ENCODE measurements around the gene XRCC3.

- TF ChIP-seq, protein P1, sequence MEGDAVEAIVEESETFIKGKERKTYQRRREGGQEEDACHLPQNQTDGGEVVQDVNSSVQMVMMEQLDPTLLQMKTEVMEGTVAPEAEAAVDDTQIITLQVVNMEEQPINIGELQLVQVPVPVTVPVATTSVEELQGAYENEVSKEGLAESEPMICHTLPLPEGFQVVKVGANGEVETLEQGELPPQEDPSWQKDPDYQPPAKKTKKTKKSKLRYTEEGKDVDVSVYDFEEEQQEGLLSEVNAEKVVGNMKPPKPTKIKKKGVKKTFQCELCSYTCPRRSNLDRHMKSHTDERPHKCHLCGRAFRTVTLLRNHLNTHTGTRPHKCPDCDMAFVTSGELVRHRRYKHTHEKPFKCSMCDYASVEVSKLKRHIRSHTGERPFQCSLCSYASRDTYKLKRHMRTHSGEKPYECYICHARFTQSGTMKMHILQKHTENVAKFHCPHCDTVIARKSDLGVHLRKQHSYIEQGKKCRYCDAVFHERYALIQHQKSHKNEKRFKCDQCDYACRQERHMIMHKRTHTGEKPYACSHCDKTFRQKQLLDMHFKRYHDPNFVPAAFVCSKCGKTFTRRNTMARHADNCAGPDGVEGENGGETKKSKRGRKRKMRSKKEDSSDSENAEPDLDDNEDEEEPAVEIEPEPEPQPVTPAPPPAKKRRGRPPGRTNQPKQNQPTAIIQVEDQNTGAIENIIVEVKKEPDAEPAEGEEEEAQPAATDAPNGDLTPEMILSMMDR (IDR thresholded peaks at IDR 0.05; ENCODE audit: low read length), result no peak
- TF ChIP-seq EZH2 (IDR thresholded peaks at IDR 0.05; ENCODE audit: borderline replicate concordance, low read length), result no peak
These were observed 47.6 kb downstream of the XRCC3 start for GRCh38 chr14:103667671-103668070.
